ENCODE measurements around the gene BBX. TPM values are rescaled to one million over a fixed set of nuclear protein-coding genes. Genes with fewer than 3 reads are reported as not detected.

The BBX gene
- polyA plus RNA-seq, 1 donor from 2014 or later = 23.8 TPM

DNA sequence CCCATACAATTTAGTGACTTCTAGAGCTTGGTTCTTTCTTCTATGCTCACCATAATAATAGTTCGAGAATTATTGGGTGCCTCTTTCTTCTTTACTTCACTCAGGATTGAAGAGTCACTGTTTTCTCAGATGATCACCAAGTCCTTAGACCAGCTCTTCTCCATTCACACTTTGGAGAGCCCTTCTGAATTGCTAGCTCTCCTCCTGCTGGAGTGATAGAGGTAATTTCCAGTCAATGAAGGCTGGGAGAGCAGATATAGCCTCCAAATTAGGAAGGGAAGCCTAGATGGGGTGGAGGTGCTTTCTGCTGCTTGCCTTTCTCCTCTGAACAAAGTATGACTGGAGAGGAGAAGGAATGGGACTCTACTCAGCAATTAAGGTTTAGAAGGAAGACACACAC is 10.7 kb upstream of the BBX start:
- Histone ChIP-seq H3K79me2 (replicated peaks; ENCODE audit: insufficient read depth, low read length) (no peaks in the 10 kb centered on the region), H4K20me1 (ENCODE audit: insufficient read depth) (no peaks in the 10 kb centered on the region), H3F3A (ENCODE audit: insufficient read depth, low read length, poor library complexity, severe bottlenecking) (no peaks in the 10 kb centered on the region), H3K27ac (ENCODE audit: low read length) (no peak overlapping the region), H3K9me3 (ENCODE audit: low read length) (no peaks in the 10 kb centered on the region), H3K9ac (ENCODE audit: low read length) (no peak overlapping the region), H3K9me2 (ENCODE audit: insufficient read depth, low read length) (no peaks in the 10 kb centered on the region), H2AFZ (ENCODE audit: low read depth, low read length) (no peak overlapping the region), H3K27me3 (ENCODE audit: insufficient read depth, low read depth, low read length) (no peaks in the 10 kb centered on the region), H3K4me3 (ENCODE audit: low read length) (no peak overlapping the region), H3K36me3 (ENCODE audit: insufficient read depth, low read length) (no peaks in the 10 kb centered on the region), H3K4me2 (ENCODE audit: low read length) (no peak overlapping the region)
- TF ChIP-seq EP300 (conservative IDR thresholded peaks at IDR 0.05; ENCODE audit: poor library complexity, severe bottlenecking) (no peak), TAF1 (IDR thresholded peaks at IDR 0.05; ENCODE audit: low read depth) (no peak), SMC3 (conservative IDR thresholded peaks at IDR 0.05; ENCODE audit: poor library complexity) (no peak), POLR2AphosphoS5 (IDR thresholded peaks at IDR 0.05) (no peak), REST (IDR thresholded peaks at IDR 0.05; ENCODE audit: borderline replicate concordance) (no peak), EZH2 (IDR thresholded peaks at IDR 0.05; ENCODE audit: borderline replicate concordance, insufficient read depth, low read length, poor library complexity, severe bottlenecking) (no peak), RAD21 (conservative IDR thresholded peaks at IDR 0.05) (no peak), MXI1 (conservative IDR thresholded peaks at IDR 0.05; ENCODE audit: poor library complexity, severe bottlenecking) (no peak)
- TF ChIP-seq, protein P1, sequence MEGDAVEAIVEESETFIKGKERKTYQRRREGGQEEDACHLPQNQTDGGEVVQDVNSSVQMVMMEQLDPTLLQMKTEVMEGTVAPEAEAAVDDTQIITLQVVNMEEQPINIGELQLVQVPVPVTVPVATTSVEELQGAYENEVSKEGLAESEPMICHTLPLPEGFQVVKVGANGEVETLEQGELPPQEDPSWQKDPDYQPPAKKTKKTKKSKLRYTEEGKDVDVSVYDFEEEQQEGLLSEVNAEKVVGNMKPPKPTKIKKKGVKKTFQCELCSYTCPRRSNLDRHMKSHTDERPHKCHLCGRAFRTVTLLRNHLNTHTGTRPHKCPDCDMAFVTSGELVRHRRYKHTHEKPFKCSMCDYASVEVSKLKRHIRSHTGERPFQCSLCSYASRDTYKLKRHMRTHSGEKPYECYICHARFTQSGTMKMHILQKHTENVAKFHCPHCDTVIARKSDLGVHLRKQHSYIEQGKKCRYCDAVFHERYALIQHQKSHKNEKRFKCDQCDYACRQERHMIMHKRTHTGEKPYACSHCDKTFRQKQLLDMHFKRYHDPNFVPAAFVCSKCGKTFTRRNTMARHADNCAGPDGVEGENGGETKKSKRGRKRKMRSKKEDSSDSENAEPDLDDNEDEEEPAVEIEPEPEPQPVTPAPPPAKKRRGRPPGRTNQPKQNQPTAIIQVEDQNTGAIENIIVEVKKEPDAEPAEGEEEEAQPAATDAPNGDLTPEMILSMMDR (IDR thresholded peaks at IDR 0.05; ENCODE audit: poor library complexity, severe bottlenecking) = no peak

- H3F3A ChIP-seq (ENCODE audit: insufficient read depth, low read length, poor library complexity, severe bottlenecking) = no peaks in the 10 kb centered on the region
- no peak overlapping the region for H3K4me2 ChIP-seq (ENCODE audit: low read length)
- H3K27me3 ChIP-seq (ENCODE audit: insufficient read depth, low read depth, low read length) = no peaks in the 10 kb centered on the region
- H3K36me3 ChIP-seq (ENCODE audit: insufficient read depth, low read length) = no peaks in the 10 kb centered on the region
- no peaks in the 10 kb centered on the region for H3K9me2 ChIP-seq (ENCODE audit: insufficient read depth, low read length)
- TF ChIP-seq EP300 (conservative IDR thresholded peaks at IDR 0.05; ENCODE audit: poor library complexity, severe bottlenecking) (no peak), TAF1 (IDR thresholded peaks at IDR 0.05; ENCODE audit: low read depth) (no peak), REST (IDR thresholded peaks at IDR 0.05; ENCODE audit: borderline replicate concordance) (no peak), RAD21 (conservative IDR thresholded peaks at IDR 0.05) (no peak), EZH2 (IDR thresholded peaks at IDR 0.05; ENCODE audit: borderline replicate concordance, insufficient read depth, low read length, poor library complexity, severe bottlenecking) (no peak), MXI1 (conservative IDR thresholded peaks at IDR 0.05; ENCODE audit: poor library complexity, severe bottlenecking) (no peak), POLR2AphosphoS5 (IDR thresholded peaks at IDR 0.05) (no peak), SMC3 (conservative IDR thresholded peaks at IDR 0.05; ENCODE audit: poor library complexity) (no peak)
- TF ChIP-seq, protein P1 (IDR thresholded peaks at IDR 0.05; ENCODE audit: poor library complexity, severe bottlenecking) = no peak
- H3K4me3 ChIP-seq (ENCODE audit: low read length) = no peak overlapping the region
- H3K27ac ChIP-seq (ENCODE audit: low read length) = no peak overlapping the region
- H3K79me2 ChIP-seq (replicated peaks; ENCODE audit: insufficient read depth, low read length) = no peaks in the 10 kb centered on the region
- H4K20me1 ChIP-seq (ENCODE audit: insufficient read depth) = no peaks in the 10 kb centered on the region
- no peak overlapping the region for H3K9ac ChIP-seq (ENCODE audit: low read length)
- H3K9me3 ChIP-seq (ENCODE audit: low read length) = no peaks in the 10 kb centered on the region
- H2AFZ ChIP-seq (ENCODE audit: low read depth, low read length) = no peak overlapping the region
Observed at GRCh38 chr3:107514453-107514852, 8.3 kb upstream of the BBX start.

All from neural cell (in vitro differentiated cells).